Activated T-cell treated with anti-CD3 and anti-CD28 coated beads, Interleukin-2, amount 50 U/mL, for 24 hours (primary cell): Measurements from ENCODE around the gene EVI5L.
"Not testable (repeated sequence)": the region's sequence is repeated elsewhere in the genome, so short reads cannot be mapped to it uniquely, and the experiment has no call there.

Experiments used
- DNase-seq: peaks from one replicate; pipeline ENCODE4 v3.0.0-alpha.2; 2020
- H3K27ac Mint-ChIP-seq: 2 replicates; pipeline ENCODE4 v1.8.0; 2020; ENCODE audit warnings: mild to moderate bottlenecking, mixed read lengths
- H3K27me3 Mint-ChIP-seq: 2 replicates; pipeline ENCODE4 v1.8.0; 2020; ENCODE audit warnings: mixed read lengths
- H3K36me3 Mint-ChIP-seq: 2 replicates; pipeline ENCODE4 v1.8.0; 2020; ENCODE audit warnings: low read depth, mixed read lengths
- H3K4me1 Mint-ChIP-seq: 2 replicates; pipeline ENCODE4 v1.8.0; 2020; ENCODE audit warnings: low read depth, mixed read lengths
- H3K4me3 Mint-ChIP-seq: 2 replicates; pipeline ENCODE4 v1.8.0; 2020; ENCODE audit warnings: mild to moderate bottlenecking, moderate library complexity, mixed read lengths
- H3K9me3 Mint-ChIP-seq: 2 replicates; pipeline ENCODE4 v1.8.0; 2020; ENCODE audit warnings: mixed read lengths

The EVI5L gene

DNA sequence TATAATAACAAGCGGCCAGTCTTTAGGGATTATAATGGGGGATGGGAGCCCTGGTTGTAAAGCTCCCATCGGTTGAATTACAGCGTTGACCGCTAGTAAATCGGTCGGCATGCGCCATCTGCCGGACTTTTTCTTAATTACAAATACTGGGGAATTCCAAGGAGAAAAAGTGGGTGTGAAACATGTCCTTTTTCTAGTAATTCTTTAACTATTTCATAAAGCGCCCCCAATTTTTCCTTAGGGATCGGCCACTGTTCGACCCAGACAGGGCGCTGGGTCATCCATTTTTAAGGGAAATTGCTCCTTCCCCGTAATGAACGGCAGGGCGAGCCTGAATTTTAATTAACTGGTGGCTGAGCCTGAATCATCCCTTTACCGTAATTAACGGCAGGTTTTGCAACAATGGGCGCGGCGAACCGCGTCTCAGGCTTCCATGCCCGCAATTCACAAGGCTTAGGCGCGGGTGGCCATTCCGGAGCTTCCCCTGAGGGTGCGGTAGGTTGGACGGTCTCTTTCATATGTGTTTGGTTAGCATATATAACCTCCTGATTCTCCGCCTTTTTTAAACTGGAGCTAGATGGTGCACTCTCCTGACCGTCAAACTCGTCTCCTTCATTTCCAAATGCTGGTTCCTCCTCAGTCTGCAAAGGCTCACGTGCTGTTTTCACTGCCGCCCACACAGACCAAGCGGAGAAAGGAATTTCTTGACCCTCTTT lies 30.2 kb upstream of the EVI5L start:
- Mint-ChIP-seq H3K36me3 (no peaks in the 10 kb centered on the region), H3K27ac (no peak overlapping the region), H3K4me1 (peaks cover 12% of the 10 kb centered on the region), H3K9me3 (no peaks in the 10 kb centered on the region), H3K27me3 (peaks cover 55% of the 10 kb centered on the region), H3K4me3 (peak overlapping the region; percentile 60)
- DNase-seq, result peak; percentile 60

- no peak overlapping the region for H3K27ac Mint-ChIP-seq
- no peak overlapping the region for H3K4me3 Mint-ChIP-seq
- DNase-seq, result no peak
- H3K27me3 Mint-ChIP-seq, result peaks cover 61% of the 10 kb centered on the region
- no peaks in the 10 kb centered on the region for H3K36me3 Mint-ChIP-seq
- H3K4me1 Mint-ChIP-seq, result peaks cover 12% of the 10 kb centered on the region
- H3K9me3 Mint-ChIP-seq, result no peaks in the 10 kb centered on the region
Measured at GRCh38 chr19:7801020-7801570, 28.9 kb upstream of the EVI5L start.

DNA sequence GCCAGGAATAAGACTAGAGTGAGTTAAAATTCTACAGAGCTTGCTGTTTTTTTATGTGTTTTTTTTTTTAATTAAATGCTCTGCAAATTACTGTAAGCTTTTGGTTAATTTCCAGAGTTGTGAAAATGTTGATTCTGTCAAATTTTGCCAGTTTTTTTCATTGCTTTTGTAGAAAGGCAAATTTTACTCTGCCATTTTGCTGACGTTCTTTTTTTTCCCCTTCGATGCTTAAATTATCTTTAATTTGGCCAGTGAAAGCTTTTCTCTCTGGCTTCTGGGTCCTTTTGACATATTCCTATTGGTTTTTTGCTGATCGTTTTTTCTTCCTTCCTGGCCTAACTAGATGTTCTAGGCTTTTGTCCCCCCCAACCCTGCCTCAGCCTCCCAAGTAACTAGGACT lies 23.8 kb upstream of the EVI5L start:
- H3K27ac Mint-ChIP-seq, result no peak overlapping the region

GRCh38 chr19:7806876-7807275 lies 23.1 kb upstream of the EVI5L start:
- no peak overlapping the region for H3K27ac Mint-ChIP-seq
- no peaks in the 10 kb centered on the region for H3K36me3 Mint-ChIP-seq
- no peak overlapping the region for H3K4me3 Mint-ChIP-seq
- no peak for DNase-seq
- H3K4me1 Mint-ChIP-seq, result peaks cover 14% of the 10 kb centered on the region
- peaks cover 69% of the 10 kb centered on the region for H3K27me3 Mint-ChIP-seq
- peaks cover 11% of the 10 kb centered on the region for H3K9me3 Mint-ChIP-seq

More for the DNA sequence above, 23.8 kb upstream of the EVI5L start:
- H3K9me3 Mint-ChIP-seq, result peaks cover 5% of the 10 kb centered on the region
- peaks cover 14% of the 10 kb centered on the region for H3K4me1 Mint-ChIP-seq
- no peak for DNase-seq
- no peak overlapping the region for H3K4me3 Mint-ChIP-seq
- peaks cover 64% of the 10 kb centered on the region for H3K27me3 Mint-ChIP-seq
- H3K36me3 Mint-ChIP-seq, result no peaks in the 10 kb centered on the region

GRCh38 chr19:7808108-7808507 lies 21.9 kb upstream of the EVI5L start:
- no peak overlapping the region for H3K27ac Mint-ChIP-seq
- H3K4me1 Mint-ChIP-seq, result peaks cover 14% of the 10 kb centered on the region
- H3K36me3 Mint-ChIP-seq, result no peaks in the 10 kb centered on the region
- peaks cover 16% of the 10 kb centered on the region for H3K9me3 Mint-ChIP-seq
- no peak overlapping the region for H3K4me3 Mint-ChIP-seq
- peaks cover 62% of the 10 kb centered on the region for H3K27me3 Mint-ChIP-seq
- no peak for DNase-seq

DNA sequence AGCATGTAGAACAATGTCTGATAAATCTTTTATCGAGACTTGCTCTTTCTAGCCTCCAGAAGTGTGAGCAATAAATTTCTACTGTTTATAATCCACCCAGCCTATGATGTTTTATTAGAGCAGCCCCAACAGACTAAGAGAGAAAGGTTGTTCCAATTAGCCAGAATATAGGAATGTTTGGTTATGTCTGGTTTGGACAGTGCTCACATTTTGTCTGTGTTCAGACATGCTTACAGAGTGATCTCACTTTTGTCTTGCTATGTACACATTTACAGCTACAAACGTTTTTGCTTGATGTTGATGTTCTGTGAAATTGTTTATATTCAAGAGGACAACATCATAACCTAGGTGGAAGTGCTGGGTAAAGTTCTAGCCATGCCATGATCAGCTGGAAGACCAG lies 18.0 kb upstream of the EVI5L start:
- Mint-ChIP-seq H3K36me3 (no peaks in the 10 kb centered on the region), H3K4me3 (no peak overlapping the region), H3K27me3 (peaks cover 41% of the 10 kb centered on the region), H3K27ac (no peak overlapping the region), H3K4me1 (peaks cover 23% of the 10 kb centered on the region), H3K9me3 (peaks cover 16% of the 10 kb centered on the region)
- no peak for DNase-seq

DNA sequence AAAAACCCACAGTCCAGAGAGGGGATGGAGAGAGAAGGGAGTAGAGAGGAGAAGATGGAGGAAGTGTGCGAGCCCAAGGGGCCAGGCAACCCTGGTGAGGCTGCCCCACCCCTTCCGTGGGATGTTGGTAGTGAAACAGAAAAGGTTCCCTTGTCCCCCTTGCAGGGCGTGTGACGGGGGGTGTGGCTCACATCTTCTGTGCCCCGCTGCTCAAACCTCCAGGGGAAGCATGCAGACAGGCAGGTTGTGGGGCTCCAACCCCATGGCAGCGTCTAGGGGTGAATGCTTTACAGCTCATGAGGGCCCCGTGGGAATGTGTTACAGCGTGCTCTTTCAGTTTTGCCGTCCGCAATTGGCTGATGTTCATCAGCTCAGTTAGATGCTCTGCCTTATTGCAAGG lies 14.7 kb upstream of the EVI5L start:
- DNase-seq, result peak; percentile 50
- Mint-ChIP-seq H3K4me1 (peaks cover 15% of the 10 kb centered on the region), H3K27ac (no peak overlapping the region), H3K27me3 (peaks cover 52% of the 10 kb centered on the region), H3K4me3 (no peak overlapping the region), H3K36me3 (no peaks in the 10 kb centered on the region), H3K9me3 (peaks cover 23% of the 10 kb centered on the region)

- H3K27ac Mint-ChIP-seq, H3K4me3 Mint-ChIP-seq, H3K36me3 Mint-ChIP-seq, DNase-seq: not testable (repeated sequence)
- Mint-ChIP-seq H3K4me1 (peaks cover 15% of the 10 kb centered on the region), H3K27me3 (peaks cover 55% of the 10 kb centered on the region), H3K9me3 (peaks cover 19% of the 10 kb centered on the region)
Measured at GRCh38 chr19:7816040-7816439, 14.0 kb upstream of the EVI5L start.

GRCh38 chr19:7817801-7818200 lies 12.2 kb upstream of the EVI5L start:
- H3K9me3 Mint-ChIP-seq, result peaks cover 7% of the 10 kb centered on the region
- H3K36me3 Mint-ChIP-seq, result no peaks in the 10 kb centered on the region
- H3K4me1 Mint-ChIP-seq, result peaks cover 15% of the 10 kb centered on the region
- no peak for DNase-seq
- peaks cover 47% of the 10 kb centered on the region for H3K27me3 Mint-ChIP-seq
- H3K27ac Mint-ChIP-seq, result no peak overlapping the region
- no peak overlapping the region for H3K4me3 Mint-ChIP-seq

GRCh38 chr19:7818806-7819205 lies 11.2 kb upstream of the EVI5L start:
- Mint-ChIP-seq H3K4me1 (peaks cover 15% of the 10 kb centered on the region), H3K27ac (no peak overlapping the region), H3K4me3 (no peak overlapping the region), H3K36me3 (no peaks in the 10 kb centered on the region), H3K9me3 (peaks cover 7% of the 10 kb centered on the region), H3K27me3 (peaks cover 51% of the 10 kb centered on the region)
- no peak for DNase-seq

- H3K27ac Mint-ChIP-seq, result no peak overlapping the region
- H3K4me1 Mint-ChIP-seq, result peaks cover 15% of the 10 kb centered on the region
- H3K27me3 Mint-ChIP-seq, result peaks cover 49% of the 10 kb centered on the region
Measured at GRCh38 chr19:7819337-7819736, 10.7 kb upstream of the EVI5L start.

DNA sequence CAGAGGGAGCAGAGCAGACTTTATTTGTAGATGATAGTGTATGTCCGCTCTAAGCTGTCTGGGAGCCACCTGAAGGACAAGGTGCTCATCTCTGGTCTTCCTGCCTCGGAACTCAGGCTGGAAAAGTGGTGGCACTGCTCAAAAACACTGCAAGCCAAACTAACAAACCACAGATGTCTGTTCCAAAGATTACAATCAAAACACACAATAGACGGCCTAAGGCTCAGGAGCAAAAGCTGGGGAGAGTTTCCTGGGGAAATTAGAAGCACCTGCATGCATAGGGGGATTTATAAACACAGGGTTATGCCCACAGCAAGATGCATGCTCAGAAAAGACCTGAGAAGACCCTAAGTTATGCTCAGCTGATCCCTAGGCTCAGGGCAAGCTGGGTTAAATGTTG lies 9.4 kb upstream of the EVI5L start:
- Mint-ChIP-seq H3K4me3 (no peak overlapping the region), H3K27ac (no peak overlapping the region), H3K4me1 (peaks cover 7% of the 10 kb centered on the region), H3K27me3 (peaks cover 48% of the 10 kb centered on the region), H3K9me3 (peaks cover 7% of the 10 kb centered on the region), H3K36me3 (no peaks in the 10 kb centered on the region)
- no peak for DNase-seq

More at GRCh38 chr19:7819337-7819736, 10.7 kb upstream of the EVI5L start:
- no peak for DNase-seq
- no peak overlapping the region for H3K4me3 Mint-ChIP-seq
- no peaks in the 10 kb centered on the region for H3K36me3 Mint-ChIP-seq
- peaks cover 7% of the 10 kb centered on the region for H3K9me3 Mint-ChIP-seq

DNA sequence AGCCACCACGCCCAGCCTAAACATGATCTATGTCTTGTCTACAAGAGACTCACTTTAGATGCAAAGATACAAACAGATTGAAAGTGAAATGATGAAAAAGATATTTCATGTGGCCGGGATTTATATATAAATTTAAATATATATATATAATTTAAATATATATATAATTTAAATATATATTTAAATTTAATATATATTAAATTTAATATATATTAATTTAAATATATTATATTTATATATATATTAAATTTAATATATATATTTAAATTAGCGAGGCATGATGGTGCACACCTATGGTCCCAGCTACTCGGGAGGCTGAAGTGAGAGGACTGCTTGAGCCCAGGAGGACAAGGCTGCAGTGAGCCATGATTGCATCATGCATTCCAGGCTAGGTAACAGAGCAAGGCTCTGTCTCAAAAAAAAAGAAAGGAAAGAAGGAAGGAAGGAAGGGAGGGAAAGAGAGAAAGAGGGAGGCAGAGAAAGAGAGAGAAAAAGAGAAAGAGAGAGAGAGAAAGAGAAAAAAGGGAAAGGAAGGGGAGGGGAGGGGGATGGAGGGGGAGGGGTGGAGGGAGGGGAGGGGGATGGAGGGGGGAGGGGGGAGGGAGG lies 7.0 kb upstream of the EVI5L start:
- H3K4me1 Mint-ChIP-seq, result peaks cover 5% of the 10 kb centered on the region
- no peaks in the 10 kb centered on the region for H3K36me3 Mint-ChIP-seq
- H3K4me3 Mint-ChIP-seq, result no peak overlapping the region
- H3K9me3 Mint-ChIP-seq, result peaks cover 3% of the 10 kb centered on the region
- H3K27ac Mint-ChIP-seq, result no peak overlapping the region
- H3K27me3 Mint-ChIP-seq, result peaks cover 41% of the 10 kb centered on the region
- no peak for DNase-seq

- peaks cover 33% of the 10 kb centered on the region for H3K27me3 Mint-ChIP-seq
- H3K27ac Mint-ChIP-seq, result no peak overlapping the region
Measured at GRCh38 chr19:7823686-7824301, 6.2 kb upstream of the EVI5L start.

DNA sequence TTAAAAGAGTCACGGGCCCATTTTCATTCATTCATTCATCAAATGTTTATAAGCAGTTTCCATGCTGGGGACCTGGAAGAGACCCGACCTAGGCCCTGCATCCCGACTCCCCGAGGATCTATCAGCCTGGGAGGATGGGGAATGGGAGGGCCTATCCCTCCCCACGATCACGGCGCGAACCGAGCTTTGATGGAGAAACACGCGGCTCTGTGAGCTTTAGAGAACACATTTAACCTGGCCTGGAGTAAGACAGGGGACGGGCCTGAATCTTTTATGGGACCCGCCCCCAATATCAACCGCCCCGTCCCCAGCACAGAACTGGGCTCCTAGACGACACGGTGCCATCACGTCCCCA lies 875 bp upstream of the EVI5L start:
- Mint-ChIP-seq H3K36me3 (no peaks in the 10 kb centered on the region), H3K4me1 (peaks cover 30% of the 10 kb centered on the region), H3K27me3 (peaks cover 3% of the 10 kb centered on the region), H3K9me3 (no peaks in the 10 kb centered on the region), H3K27ac (peak overlapping the region; percentile 87), H3K4me3 (peak overlapping the region; percentile 80)
- DNase-seq, result no peak

More at GRCh38 chr19:7823686-7824301, 6.2 kb upstream of the EVI5L start:
- DNase-seq, result no peak
- H3K36me3 Mint-ChIP-seq, result no peaks in the 10 kb centered on the region
- H3K4me1 Mint-ChIP-seq, result peaks cover 7% of the 10 kb centered on the region
- no peak overlapping the region for H3K4me3 Mint-ChIP-seq
- peaks cover under 1% of the 10 kb centered on the region for H3K9me3 Mint-ChIP-seq
